SK-N-SH treated with all-trans-retinoic acid at 6 μM for 48 hours (cell line): ENCODE measurements around the gene AGTPBP1.
"Not testable (repeated sequence)": the region's sequence is repeated elsewhere in the genome, so short reads cannot be mapped to it uniquely, and the experiment has no call there.

ENCODE experiments used
- ATAC-seq: fragments of 200-7000 bp; cut with Tn5 transposase; 3 replicates; pipeline ENCODE4 v1.9.1; 2020; ENCODE audit warnings: mild to moderate bottlenecking, moderate library complexity
- BACH2 ChIP-seq: fragments of 250-450 bp; sonication (Bioruptor Pico); IDR thresholded peaks from 2 replicates; pipeline ENCODE4 v1.9.0; 2021; ENCODE audit warnings: mild to moderate bottlenecking, borderline replicate concordance
- CSDC2 ChIP-seq: fragments of 250-450 bp; sonication (Bioruptor Pico); IDR thresholded peaks from 2 replicates; pipeline ENCODE4 v1.5.0; 2020; ENCODE audit warnings: mild to moderate bottlenecking, moderate library complexity
- ESRRG ChIP-seq: fragments of 250-450 bp; sonication (Bioruptor Pico); IDR thresholded peaks from 2 replicates; pipeline ENCODE4 v1.6.1; 2021; ENCODE audit warnings: mild to moderate bottlenecking
- GLIS3 ChIP-seq: fragments of 250-450 bp; sonication (Bioruptor Pico); IDR thresholded peaks from 2 replicates; pipeline ENCODE4 v1.5.0; 2020; ENCODE audit warnings: mild to moderate bottlenecking, moderate library complexity
- ISL1 ChIP-seq: fragments of 250-450 bp; sonication (Bioruptor Pico); IDR thresholded peaks from 2 replicates; pipeline ENCODE4 v2.1.2; 2022; ENCODE audit warnings: mild to moderate bottlenecking, moderate library complexity
- PATZ1 ChIP-seq: fragments of 250-450 bp; sonication (Bioruptor Pico); IDR thresholded peaks from 2 replicates; pipeline ENCODE4 v1.8.0; 2020; ENCODE audit warnings: mild to moderate bottlenecking, moderate library complexity, borderline replicate concordance
- PPARA ChIP-seq: fragments of 250-450 bp; sonication (Bioruptor Pico); IDR thresholded peaks from 2 replicates; pipeline ENCODE4 v1.5.0; 2020; ENCODE audit warnings: mild to moderate bottlenecking, borderline replicate concordance
- SNAI2 ChIP-seq: fragments of 250-450 bp; sonication (Bioruptor Pico); IDR thresholded peaks from 2 replicates; pipeline ENCODE4 v1.5.0; 2020; ENCODE audit warnings: mild to moderate bottlenecking, moderate library complexity
- TCF4 ChIP-seq: fragments of 250-450 bp; sonication (Bioruptor Pico); IDR thresholded peaks from 2 replicates; pipeline ENCODE4 v1.8.0; 2021; ENCODE audit warnings: mild to moderate bottlenecking, moderate library complexity, borderline replicate concordance
- ZC3H10 ChIP-seq: fragments of 250-450 bp; sonication (Bioruptor Pico); IDR thresholded peaks from 2 replicates; pipeline ENCODE4 v1.5.1; 2021; ENCODE audit warnings: mild to moderate bottlenecking, moderate library complexity
- ZFP3 ChIP-seq: fragments of 250-450 bp; sonication (Bioruptor Pico); IDR thresholded peaks from 2 replicates; pipeline ENCODE4 v1.5.0; 2020; ENCODE audit warnings: mild to moderate bottlenecking, moderate library complexity
- ZFP30 ChIP-seq: fragments of 450-650 bp; formaldehyde crosslinking; IDR thresholded peaks from 2 replicates; pipeline ENCODE4 v1.5.0; 2022; ENCODE audit warnings: mild to moderate bottlenecking, moderate library complexity
- ZNF70 ChIP-seq: fragments of 450-650 bp; formaldehyde crosslinking; IDR thresholded peaks from 2 replicates; pipeline ENCODE4 v1.5.0; 2020; ENCODE audit warnings: mild to moderate bottlenecking, moderate library complexity
- TF ChIP-seq, protein P1 (sequence below): fragments of 250-450 bp; sonication (Bioruptor Pico); IDR thresholded peaks from 2 replicates; pipeline ENCODE4 v1.5.1; 2021; ENCODE audit warnings: mild to moderate bottlenecking, moderate library complexity
- TF ChIP-seq, protein P2 (sequence below): fragments of 250-450 bp; sonication (Bioruptor Pico); IDR thresholded peaks from 2 replicates; pipeline ENCODE4 v1.5.0; 2020; ENCODE audit warnings: mild to moderate bottlenecking, moderate library complexity
- TF ChIP-seq, protein P3 (sequence below): fragments of 250-450 bp; sonication (Bioruptor Pico); IDR thresholded peaks from 2 replicates; pipeline ENCODE4 v1.5.1; 2020; ENCODE audit warnings: low read depth, mild to moderate bottlenecking, moderate library complexity

Gene AGTPBP1

GRCh38 chr9:85727500-85727899, 14.3 kb downstream of the AGTPBP1 start:
- TF ChIP-seq TCF4 (CRISPR knock-in tag) (no peak), ZFP30 (CRISPR knock-in tag) (no peak), ZFP3 (CRISPR knock-in tag) (no peak), BACH2 (no peak)
- TF ChIP-seq, protein P1, sequence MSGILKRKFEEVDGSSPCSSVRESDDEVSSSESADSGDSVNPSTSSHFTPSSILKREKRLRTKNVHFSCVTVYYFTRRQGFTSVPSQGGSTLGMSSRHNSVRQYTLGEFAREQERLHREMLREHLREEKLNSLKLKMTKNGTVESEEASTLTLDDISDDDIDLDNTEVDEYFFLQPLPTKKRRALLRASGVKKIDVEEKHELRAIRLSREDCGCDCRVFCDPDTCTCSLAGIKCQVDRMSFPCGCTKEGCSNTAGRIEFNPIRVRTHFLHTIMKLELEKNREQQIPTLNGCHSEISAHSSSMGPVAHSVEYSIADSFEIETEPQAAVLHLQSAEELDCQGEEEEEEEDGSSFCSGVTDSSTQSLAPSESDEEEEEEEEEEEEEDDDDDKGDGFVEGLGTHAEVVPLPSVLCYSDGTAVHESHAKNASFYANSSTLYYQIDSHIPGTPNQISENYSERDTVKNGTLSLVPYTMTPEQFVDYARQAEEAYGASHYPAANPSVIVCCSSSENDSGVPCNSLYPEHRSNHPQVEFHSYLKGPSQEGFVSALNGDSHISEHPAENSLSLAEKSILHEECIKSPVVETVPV (CRISPR knock-in tag), result no peak

DNA sequence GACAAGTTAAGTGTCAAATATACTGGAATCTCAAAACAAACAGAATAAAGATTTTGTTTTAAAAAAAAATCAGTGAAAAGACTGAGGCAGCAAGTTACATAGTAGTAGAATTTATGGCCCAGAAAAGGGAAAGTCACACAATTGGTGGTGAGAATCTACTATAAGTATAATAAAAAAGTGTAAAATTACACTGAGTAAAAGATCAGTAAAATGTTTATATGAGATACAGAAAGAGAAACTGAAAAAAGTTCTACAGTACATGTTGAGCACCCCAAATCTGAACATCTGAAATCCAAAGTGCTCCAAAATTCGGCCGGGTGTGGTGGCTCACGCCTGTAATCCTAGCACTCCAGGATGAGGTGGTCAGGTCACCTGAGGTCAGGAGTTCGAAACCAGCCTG, 15.0 kb downstream of the AGTPBP1 start:
- no peak for ATAC-seq
- no peak for TF ChIP-seq PATZ1 (CRISPR knock-in tag)
- TF ChIP-seq, protein P1 (CRISPR knock-in tag), result no peak
- no peak for TF ChIP-seq ZC3H10 (CRISPR knock-in tag)
- no peak for TF ChIP-seq ZNF70 (CRISPR knock-in tag)
- TF ChIP-seq CSDC2 (CRISPR knock-in tag), result no peak
- no peak for TF ChIP-seq PPARA (CRISPR knock-in tag)
- no peak for TF ChIP-seq GLIS3 (CRISPR knock-in tag)
- no peak for TF ChIP-seq BACH2
- no peak for TF ChIP-seq ISL1 (CRISPR knock-in tag)

More at GRCh38 chr9:85727500-85727899, 14.3 kb downstream of the AGTPBP1 start:
- no peak for ATAC-seq

- TF ChIP-seq PPARA (CRISPR knock-in tag), result no peak
- TF ChIP-seq, protein P2, sequence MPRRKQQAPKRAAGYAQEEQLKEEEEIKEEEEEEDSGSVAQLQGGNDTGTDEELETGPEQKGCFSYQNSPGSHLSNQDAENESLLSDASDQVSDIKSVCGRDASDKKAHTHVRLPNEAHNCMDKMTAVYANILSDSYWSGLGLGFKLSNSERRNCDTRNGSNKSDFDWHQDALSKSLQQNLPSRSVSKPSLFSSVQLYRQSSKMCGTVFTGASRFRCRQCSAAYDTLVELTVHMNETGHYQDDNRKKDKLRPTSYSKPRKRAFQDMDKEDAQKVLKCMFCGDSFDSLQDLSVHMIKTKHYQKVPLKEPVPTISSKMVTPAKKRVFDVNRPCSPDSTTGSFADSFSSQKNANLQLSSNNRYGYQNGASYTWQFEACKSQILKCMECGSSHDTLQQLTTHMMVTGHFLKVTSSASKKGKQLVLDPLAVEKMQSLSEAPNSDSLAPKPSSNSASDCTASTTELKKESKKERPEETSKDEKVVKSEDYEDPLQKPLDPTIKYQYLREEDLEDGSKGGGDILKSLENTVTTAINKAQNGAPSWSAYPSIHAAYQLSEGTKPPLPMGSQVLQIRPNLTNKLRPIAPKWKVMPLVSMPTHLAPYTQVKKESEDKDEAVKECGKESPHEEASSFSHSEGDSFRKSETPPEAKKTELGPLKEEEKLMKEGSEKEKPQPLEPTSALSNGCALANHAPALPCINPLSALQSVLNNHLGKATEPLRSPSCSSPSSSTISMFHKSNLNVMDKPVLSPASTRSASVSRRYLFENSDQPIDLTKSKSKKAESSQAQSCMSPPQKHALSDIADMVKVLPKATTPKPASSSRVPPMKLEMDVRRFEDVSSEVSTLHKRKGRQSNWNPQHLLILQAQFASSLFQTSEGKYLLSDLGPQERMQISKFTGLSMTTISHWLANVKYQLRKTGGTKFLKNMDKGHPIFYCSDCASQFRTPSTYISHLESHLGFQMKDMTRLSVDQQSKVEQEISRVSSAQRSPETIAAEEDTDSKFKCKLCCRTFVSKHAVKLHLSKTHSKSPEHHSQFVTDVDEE (CRISPR knock-in tag), result no peak
- no peak for TF ChIP-seq SNAI2 (CRISPR knock-in tag)
- TF ChIP-seq PATZ1 (CRISPR knock-in tag), result no peak
- no peak for TF ChIP-seq ZFP3 (CRISPR knock-in tag)
- TF ChIP-seq CSDC2 (CRISPR knock-in tag), result no peak
- no peak for TF ChIP-seq ESRRG (CRISPR knock-in tag)
- no peak for TF ChIP-seq TCF4 (CRISPR knock-in tag)
- no peak for TF ChIP-seq GLIS3 (CRISPR knock-in tag)
- TF ChIP-seq ZNF70 (CRISPR knock-in tag), result no peak
- no peak for TF ChIP-seq BACH2
- TF ChIP-seq, protein P3, sequence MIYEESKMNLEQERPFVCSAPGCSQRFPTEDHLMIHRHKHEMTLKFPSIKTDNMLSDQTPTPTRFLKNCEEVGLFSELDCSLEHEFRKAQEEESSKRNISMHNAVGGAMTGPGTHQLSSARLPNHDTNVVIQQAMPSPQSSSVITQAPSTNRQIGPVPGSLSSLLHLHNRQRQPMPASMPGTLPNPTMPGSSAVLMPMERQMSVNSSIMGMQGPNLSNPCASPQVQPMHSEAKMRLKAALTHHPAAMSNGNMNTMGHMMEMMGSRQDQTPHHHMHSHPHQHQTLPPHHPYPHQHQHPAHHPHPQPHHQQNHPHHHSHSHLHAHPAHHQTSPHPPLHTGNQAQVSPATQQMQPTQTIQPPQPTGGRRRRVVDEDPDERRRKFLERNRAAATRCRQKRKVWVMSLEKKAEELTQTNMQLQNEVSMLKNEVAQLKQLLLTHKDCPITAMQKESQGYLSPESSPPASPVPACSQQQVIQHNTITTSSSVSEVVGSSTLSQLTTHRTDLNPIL, result no peak
- TF ChIP-seq ZFP30 (CRISPR knock-in tag), result no peak
- TF ChIP-seq ZC3H10 (CRISPR knock-in tag), result no peak
- ATAC-seq, result no peak
Measured at GRCh38 chr9:85723215-85723614, 18.5 kb downstream of the AGTPBP1 start.

DNA sequence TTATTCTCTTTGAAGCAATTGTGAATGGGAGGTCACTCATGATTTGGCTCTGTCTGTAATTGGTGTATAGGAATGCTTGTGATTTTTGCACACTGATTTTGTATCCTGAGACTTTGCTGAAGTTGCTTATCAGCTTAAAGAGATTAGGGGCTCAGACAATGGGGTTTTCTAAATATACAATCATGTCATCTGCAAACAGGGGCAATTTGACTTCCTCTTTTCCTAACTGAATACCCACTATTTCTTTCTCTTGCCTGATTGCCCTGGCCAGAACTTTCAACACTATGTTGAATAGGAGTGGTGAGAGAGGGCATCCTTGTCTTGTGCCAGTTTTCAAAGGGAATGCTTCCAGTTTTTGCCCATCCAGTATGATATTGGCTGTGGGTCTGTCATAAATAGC, 22.3 kb downstream of the AGTPBP1 start:
- ATAC-seq, result not testable (repeated sequence)

DNA sequence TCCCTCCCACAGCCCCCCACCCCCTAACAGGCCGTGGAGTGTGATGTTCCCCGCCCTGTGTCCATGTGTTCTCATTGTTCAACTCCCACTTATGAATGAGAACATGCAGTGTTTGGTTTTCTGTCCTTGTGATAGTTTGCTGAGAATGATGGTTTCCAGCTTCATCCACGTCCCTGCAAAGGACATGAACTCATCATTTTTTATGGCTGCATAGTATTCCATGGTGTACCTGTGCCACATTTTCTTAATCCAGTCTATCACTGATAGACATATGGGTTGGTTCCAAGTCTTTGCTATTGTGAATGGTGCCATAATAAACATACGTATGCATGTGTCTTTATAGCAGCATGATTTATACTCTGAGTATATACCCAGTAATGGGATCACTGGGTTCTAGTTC, 23.9 kb downstream of the AGTPBP1 start:
- ATAC-seq, result not testable (repeated sequence)
